ENCODE results near the gene CDH22.

The CDH22 gene

GRCh38 chr20:46240881-46241280 lies 67.4 kb downstream of the CDH22 start:
- DNase-seq (ENCODE audit: low spot score): no peak

- no peak for DNase-seq (ENCODE audit: low spot score)
Measured at GRCh38 chr20:46240065-46240464, 68.2 kb downstream of the CDH22 start.

GRCh38 chr20:46237736-46238135 lies 70.6 kb downstream of the CDH22 start:
- DNase-seq (ENCODE audit: low spot score): no peak

- no peak for DNase-seq (ENCODE audit: low spot score)
Measured at GRCh38 chr20:46237227-46237626, 71.1 kb downstream of the CDH22 start.

GRCh38 chr20:46235077-46235476 lies 73.2 kb downstream of the CDH22 start:
- no peak for DNase-seq (ENCODE audit: low spot score)

GRCh38 chr20:46233701-46234100 lies 74.6 kb downstream of the CDH22 start:
- DNase-seq (ENCODE audit: low spot score): no peak

GRCh38 chr20:46232539-46232938 lies 75.8 kb downstream of the CDH22 start:
- no peak for DNase-seq (ENCODE audit: low spot score)

GRCh38 chr20:46230801-46231282 lies 77.5 kb downstream of the CDH22 start:
- DNase-seq (ENCODE audit: low spot score): peak; percentile 61

- no peak for DNase-seq (ENCODE audit: low spot score)
Measured at GRCh38 chr20:46230106-46230491, 78.2 kb downstream of the CDH22 start.

- DNase-seq (ENCODE audit: low spot score): no peak
Measured at GRCh38 chr20:46229478-46230105, 78.7 kb downstream of the CDH22 start.

GRCh38 chr20:46228670-46229069 lies 79.6 kb downstream of the CDH22 start:
- DNase-seq (ENCODE audit: low spot score): no peak

GRCh38 chr20:46227272-46227767 lies 81.0 kb downstream of the CDH22 start:
- DNase-seq (ENCODE audit: low spot score): no peak

- DNase-seq (ENCODE audit: low spot score): peak; percentile 62
Measured at GRCh38 chr20:46226602-46227001, 81.7 kb downstream of the CDH22 start.

GRCh38 chr20:46222521-46223007 lies 85.7 kb downstream of the CDH22 start:
- no peak for DNase-seq (ENCODE audit: low spot score)

GRCh38 chr20:46221256-46221833 lies 87.0 kb downstream of the CDH22 start:
- no peak for DNase-seq (ENCODE audit: low spot score)

- DNase-seq (ENCODE audit: low spot score): no peak
Measured at GRCh38 chr20:46220455-46221207, 87.7 kb downstream of the CDH22 start.

- DNase-seq (ENCODE audit: low spot score): no peak
Measured at GRCh38 chr20:46219920-46220319, 88.4 kb downstream of the CDH22 start.

- no peak for DNase-seq (ENCODE audit: low spot score)
Measured at GRCh38 chr20:46219190-46219589, 89.1 kb downstream of the CDH22 start.

GRCh38 chr20:46218656-46219055 lies 89.6 kb downstream of the CDH22 start:
- DNase-seq (ENCODE audit: low spot score): no peak

GRCh38 chr20:46217583-46217982 lies 90.7 kb downstream of the CDH22 start:
- no peak for DNase-seq (ENCODE audit: low spot score)

GRCh38 chr20:46216770-46217464 lies 91.4 kb downstream of the CDH22 start:
- no peak for DNase-seq (ENCODE audit: low spot score)
